GM12892 (cell line): ENCODE results near the gene NANOS3.

ENCODE experiments used
- POLR2A ChIP-seq: IDR thresholded peaks from 2 replicates; pipeline ENCODE4 v1.6.1; 2011; ENCODE audit warnings: low read depth, low read length, control low read depth
- POLR2AphosphoS5 ChIP-seq: IDR thresholded peaks from 2 replicates; pipeline ENCODE4 v1.6.1; 2011; ENCODE audit warnings: low read depth, low read length, control low read depth

GRCh38 chr19:13890136-13890535, 13.2 kb downstream of the NANOS3 start:
- TF ChIP-seq POLR2A = no peak
- no peak for TF ChIP-seq POLR2AphosphoS5
